Peyer's patch (tissue), 4 donors: ENCODE measurements around the gene NFKB1. TPM values are rescaled to one million over a fixed set of nuclear protein-coding genes. Genes with fewer than 3 reads are reported as not detected.

Source experiments
- DNase-seq, 3 donors: peaks; one replicate each; pipeline ENCODE4 v3.0.0-alpha.2; 2017 to 2019
- H3K27ac ChIP-seq, 4 donors: fragments of 200-600 bp; sonication (generic); one replicate each; pipeline ENCODE4 v1.5.1; 2016 to 2019
- H3K27me3 ChIP-seq, 2 donors: fragments of 200-600 bp; sonication (generic); one replicate each; pipeline ENCODE4 v1.5.1; 2019
- H3K36me3 ChIP-seq, 3 donors: fragments of 200-600 bp; sonication (generic); one replicate each; pipeline ENCODE4 v1.5.1; 2016 to 2019
- H3K4me1 ChIP-seq, 4 donors: fragments of 200-600 bp; sonication (generic); one replicate each; pipeline ENCODE4 v1.5.1; 2016 to 2019
- H3K4me3 ChIP-seq, 4 donors: fragments of 200-600 bp; sonication (generic); 1 replicate in 3 of 4; 2 replicates in 1 of 4; pipeline ENCODE4 v1.5.1; 2016 to 2019; ENCODE audit warnings: mild to moderate bottlenecking in 1 of 4
- H3K9me3 ChIP-seq, 4 donors: fragments of 200-600 bp; sonication (generic); one replicate each; pipeline ENCODE4 v1.5.1; 2016 to 2019; ENCODE audit warnings: mild to moderate bottlenecking in 1 of 4
- POLR2A ChIP-seq, 2 donors: fragments of 450-650 bp; IDR thresholded peaks; one replicate each; pipeline ENCODE4 v1.5.1; 2017; ENCODE audit warnings: antibody characterized with exemption in 2 of 2, mild to moderate bottlenecking in 2 of 2, moderate library complexity in 2 of 2
- total RNA-seq, 4 donors: library from RNA; depleted of rRNA; stranded (reverse); fragments of >200 nt; gene quantifications; one replicate each; pipeline ENCODE4 v1.1.0, GENCODE V29; 2016
- TF ChIP-seq, protein P1 (sequence below), 6 experiments: fragments of 450-650 bp in 4 of 6; fragments of 200-600 bp in 2 of 6; sonication (generic) in 1 of 6; IDR thresholded peaks; one replicate each; pipeline ENCODE4 v1.5.1; 2017 to 2019; ENCODE audit warnings: antibody characterized with exemption in 6 of 6, mild to moderate bottlenecking in 3 of 6, moderate library complexity in 1 of 6

NFKB1 gene
- total RNA-seq, 4 donors from 2014 or later, result 20.7 to 58.6 (median 24.5) TPM

DNA sequence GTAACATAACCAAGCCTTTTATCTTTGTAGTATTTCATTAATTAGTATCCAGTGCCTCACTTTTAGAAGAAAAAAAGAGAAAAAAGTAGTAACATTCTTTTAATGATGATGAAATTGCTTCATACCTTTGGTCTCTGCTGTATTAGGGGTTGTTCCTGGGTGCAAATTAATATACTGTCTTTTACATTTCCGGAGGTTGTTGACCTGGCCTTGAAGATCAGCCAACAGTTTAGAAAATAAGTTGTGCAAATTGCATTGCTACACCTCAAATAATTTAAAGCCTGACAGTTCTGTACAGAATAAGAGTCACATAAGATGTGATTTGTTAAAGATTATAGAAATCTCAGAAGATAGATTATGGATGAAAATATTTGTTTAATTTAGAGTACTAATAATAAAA is 3.8 kb downstream of the NFKB1 start:
- Histone ChIP-seq H3K36me3 (no peaks in the 10 kb centered on the region), H3K9me3 (no peaks in the 10 kb centered on the region), H3K27me3 (no peaks in the 10 kb centered on the region), H3K4me3 (no peak overlapping the region), H3K27ac (no peak overlapping the region), H3K4me1 (peaks cover 0 to 33% (median 9%) of the 10 kb centered on the region in 4 donors)
- DNase-seq, result no peak
- TF ChIP-seq, protein P1, sequence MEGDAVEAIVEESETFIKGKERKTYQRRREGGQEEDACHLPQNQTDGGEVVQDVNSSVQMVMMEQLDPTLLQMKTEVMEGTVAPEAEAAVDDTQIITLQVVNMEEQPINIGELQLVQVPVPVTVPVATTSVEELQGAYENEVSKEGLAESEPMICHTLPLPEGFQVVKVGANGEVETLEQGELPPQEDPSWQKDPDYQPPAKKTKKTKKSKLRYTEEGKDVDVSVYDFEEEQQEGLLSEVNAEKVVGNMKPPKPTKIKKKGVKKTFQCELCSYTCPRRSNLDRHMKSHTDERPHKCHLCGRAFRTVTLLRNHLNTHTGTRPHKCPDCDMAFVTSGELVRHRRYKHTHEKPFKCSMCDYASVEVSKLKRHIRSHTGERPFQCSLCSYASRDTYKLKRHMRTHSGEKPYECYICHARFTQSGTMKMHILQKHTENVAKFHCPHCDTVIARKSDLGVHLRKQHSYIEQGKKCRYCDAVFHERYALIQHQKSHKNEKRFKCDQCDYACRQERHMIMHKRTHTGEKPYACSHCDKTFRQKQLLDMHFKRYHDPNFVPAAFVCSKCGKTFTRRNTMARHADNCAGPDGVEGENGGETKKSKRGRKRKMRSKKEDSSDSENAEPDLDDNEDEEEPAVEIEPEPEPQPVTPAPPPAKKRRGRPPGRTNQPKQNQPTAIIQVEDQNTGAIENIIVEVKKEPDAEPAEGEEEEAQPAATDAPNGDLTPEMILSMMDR (IDR thresholded peaks at IDR 0.05), result no peak
- no peak for TF ChIP-seq POLR2A (IDR thresholded peaks at IDR 0.05)

DNA sequence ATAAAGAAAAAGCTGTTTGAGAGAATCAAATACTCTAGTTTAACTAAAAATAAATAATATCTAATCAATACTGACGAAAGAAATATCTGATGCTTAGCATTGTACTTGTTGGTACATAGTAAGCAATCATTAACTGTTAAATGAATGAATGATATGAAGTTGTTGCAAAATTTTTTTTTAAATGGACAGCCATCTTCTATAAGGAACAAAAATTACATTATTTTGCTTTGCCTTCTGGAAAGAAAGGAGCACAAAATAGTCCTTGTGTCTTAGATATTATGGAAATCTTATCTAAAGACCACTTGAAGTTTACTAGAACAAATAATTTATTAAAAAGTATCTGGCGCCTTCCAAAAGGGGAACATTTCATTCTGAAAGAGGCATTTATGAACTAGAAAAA is 4.5 kb downstream of the NFKB1 start:
- Histone ChIP-seq H3K36me3 (no peaks in the 10 kb centered on the region), H3K4me1 (peaks cover 0 to 29% (median 9%) of the 10 kb centered on the region in 4 donors), H3K4me3 (no peak overlapping the region), H3K27me3 (no peaks in the 10 kb centered on the region), H3K27ac (no peak overlapping the region), H3K9me3 (no peaks in the 10 kb centered on the region)
- DNase-seq, result no peak
- TF ChIP-seq, protein P1 (IDR thresholded peaks at IDR 0.05), result no peak
- TF ChIP-seq POLR2A (IDR thresholded peaks at IDR 0.05), result no peak

DNA sequence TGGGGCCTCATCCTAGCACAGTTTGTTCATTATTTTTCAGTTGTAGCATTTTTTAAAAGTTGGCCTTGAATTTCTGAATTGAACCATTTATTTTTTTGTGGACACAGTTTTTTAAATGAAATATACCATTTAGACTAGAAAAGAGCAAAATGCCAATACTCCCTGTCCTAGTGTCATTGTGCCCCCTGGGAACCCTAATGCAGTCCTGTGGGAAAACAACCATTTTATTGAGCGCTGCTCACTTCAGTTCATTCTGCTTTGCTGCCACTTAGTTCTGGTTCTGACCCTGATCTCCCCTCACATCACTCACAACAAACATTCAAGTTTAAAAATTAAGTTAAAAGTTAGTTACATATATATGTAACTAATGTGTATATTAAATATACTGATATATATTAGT is 5.4 kb downstream of the NFKB1 start:
- TF ChIP-seq, protein P1 (IDR thresholded peaks at IDR 0.05), result no peak
- TF ChIP-seq POLR2A (IDR thresholded peaks at IDR 0.05), result no peak
- Histone ChIP-seq H3K9me3 (no peaks in the 10 kb centered on the region), H3K36me3 (no peaks in the 10 kb centered on the region), H3K27ac (no peak overlapping the region), H3K4me1 (peaks cover 0 to 29% (median 9%) of the 10 kb centered on the region in 4 donors), H3K27me3 (no peaks in the 10 kb centered on the region), H3K4me3 (no peak overlapping the region)
- DNase-seq, result no peak

DNA sequence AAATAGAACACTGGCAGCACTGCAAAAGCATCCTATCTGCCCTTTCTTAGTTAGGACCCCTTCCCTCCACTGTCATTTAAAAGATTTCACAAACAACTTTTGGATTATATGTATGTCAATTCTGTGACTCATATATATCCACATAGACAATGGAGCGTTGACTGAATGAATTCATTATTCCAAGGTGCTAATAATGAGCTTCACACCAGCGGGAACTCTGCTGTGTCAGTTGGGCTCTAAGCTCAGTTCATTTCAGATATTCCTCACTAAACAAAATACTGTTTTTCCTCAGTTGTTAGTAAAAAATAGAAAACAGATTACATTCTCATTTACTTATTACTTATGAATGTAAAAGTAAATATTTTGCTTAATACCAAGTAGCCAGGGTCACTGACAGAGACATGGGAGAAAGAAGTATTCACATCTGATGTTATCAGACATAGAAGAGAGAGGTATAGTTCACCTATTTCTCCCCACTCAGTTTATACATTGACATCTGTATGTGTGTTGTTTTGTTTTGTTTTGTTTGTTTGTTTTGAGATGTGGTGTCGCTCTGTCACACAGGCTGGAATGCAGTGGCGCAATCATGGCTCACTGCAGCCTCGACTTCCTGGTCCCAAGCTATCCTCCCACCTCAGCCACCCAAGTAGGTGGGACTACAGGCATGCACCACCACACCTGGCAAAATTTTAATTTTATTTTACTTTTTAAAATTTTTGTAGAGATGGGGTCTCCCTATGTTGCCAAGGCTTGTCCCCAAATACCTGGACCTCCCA is 10.9 kb downstream of the NFKB1 start:
- H3K27ac ChIP-seq, result no peak overlapping the region
- no peaks in the 10 kb centered on the region for H3K27me3 ChIP-seq
- H3K4me1 ChIP-seq, result no peaks in the 10 kb centered on the region
- H3K9me3 ChIP-seq, result no peaks in the 10 kb centered on the region
- no peak overlapping the region for H3K4me3 ChIP-seq
- no peak for DNase-seq
- no peaks in the 10 kb centered on the region for H3K36me3 ChIP-seq
- no peak for TF ChIP-seq POLR2A (IDR thresholded peaks at IDR 0.05)
- TF ChIP-seq, protein P1 (IDR thresholded peaks at IDR 0.05), result no peak

DNA sequence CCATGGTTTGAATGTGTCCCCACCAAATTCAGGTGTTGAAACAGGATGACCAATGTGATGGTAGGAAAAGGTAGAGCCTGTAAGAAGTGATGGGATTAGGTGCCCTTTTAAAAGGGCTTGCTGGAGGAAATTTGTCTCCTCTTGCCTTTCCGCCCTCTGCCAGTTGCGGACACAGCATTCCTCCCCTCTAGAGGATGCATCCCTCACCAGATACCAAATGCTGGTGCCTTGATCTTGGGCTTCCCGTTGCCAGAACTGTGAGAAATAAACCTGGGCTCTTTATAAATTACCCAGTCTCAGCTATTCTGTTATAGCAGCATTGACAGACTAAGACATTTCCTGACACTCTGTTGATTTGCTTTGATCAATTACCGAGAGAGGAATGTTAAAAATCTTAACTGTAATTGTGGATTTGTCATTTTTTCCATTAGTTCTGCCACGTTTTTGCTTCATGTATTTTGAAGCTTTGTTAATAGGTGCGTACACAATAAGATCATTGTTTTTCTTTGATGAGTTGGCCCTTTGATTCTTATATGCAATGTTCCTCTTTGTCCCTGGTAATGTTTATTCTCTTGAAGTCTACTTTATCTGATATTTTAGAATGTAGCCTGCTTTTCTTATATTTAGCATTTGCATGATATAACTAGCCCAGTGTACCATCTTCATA is 13.3 kb downstream of the NFKB1 start:
- no peak overlapping the region for H3K4me3 ChIP-seq
- no peaks in the 10 kb centered on the region for H3K27me3 ChIP-seq
- H3K27ac ChIP-seq, result no peak overlapping the region
- no peaks in the 10 kb centered on the region for H3K36me3 ChIP-seq
- peaks cover 0 to 5% (median 2%) of the 10 kb centered on the region in 4 donors for H3K4me1 ChIP-seq
- no peaks in the 10 kb centered on the region for H3K9me3 ChIP-seq
- TF ChIP-seq, protein P1 (IDR thresholded peaks at IDR 0.05), result no peak
- TF ChIP-seq POLR2A (IDR thresholded peaks at IDR 0.05), result no peak
- DNase-seq, result no peak
